ENCODE measurements around the gene CDKAL1. TPM values are rescaled to one million over a fixed set of nuclear protein-coding genes. Genes with fewer than 3 reads are reported as not detected.

The CDKAL1 gene
- total and polyA plus RNA-seq, 9 of the 15 experiments (the other 6 are each of a cell fraction or from before 2014, with no cell fraction given) = 11.2 to 36.3 (median 20.1) TPM

DNA sequence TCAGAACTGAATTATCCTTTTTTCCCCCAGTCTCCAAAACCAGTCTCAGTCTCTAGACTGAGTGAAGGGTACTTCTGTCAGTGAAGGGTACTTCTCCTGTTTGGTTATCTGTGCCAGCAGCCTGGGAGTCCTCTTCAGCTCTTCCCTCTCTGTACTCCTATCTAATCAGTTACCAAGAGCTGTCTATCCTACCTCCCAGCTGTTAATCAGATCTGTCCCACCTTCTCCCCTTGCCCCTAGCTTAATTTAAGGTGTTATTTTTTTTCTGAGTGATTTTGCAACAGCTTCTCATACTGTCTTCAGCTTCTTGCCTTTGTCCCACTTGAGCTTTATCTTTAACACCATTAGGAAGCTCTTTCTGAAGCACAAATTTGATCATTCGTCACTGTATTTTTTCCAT, 567.4 kb downstream of the CDKAL1 start (continued):
- TF ChIP-seq, protein P1, sequence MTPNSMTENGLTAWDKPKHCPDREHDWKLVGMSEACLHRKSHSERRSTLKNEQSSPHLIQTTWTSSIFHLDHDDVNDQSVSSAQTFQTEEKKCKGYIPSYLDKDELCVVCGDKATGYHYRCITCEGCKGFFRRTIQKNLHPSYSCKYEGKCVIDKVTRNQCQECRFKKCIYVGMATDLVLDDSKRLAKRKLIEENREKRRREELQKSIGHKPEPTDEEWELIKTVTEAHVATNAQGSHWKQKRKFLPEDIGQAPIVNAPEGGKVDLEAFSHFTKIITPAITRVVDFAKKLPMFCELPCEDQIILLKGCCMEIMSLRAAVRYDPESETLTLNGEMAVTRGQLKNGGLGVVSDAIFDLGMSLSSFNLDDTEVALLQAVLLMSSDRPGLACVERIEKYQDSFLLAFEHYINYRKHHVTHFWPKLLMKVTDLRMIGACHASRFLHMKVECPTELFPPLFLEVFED (CRISPR knock-in tag; conservative IDR thresholded peaks at IDR 0.05) = no peak
- TF ChIP-seq MEIS2 (IDR thresholded peaks at IDR 0.05; ENCODE audit: partially characterized antibody) (peak; percentile 46), ZNF197 (CRISPR knock-in tag; IDR thresholded peaks at IDR 0.05; ENCODE audit: low read depth) (no peak), ARID2 (IDR thresholded peaks at IDR 0.05) (no peak), SMARCC2 (IDR thresholded peaks at IDR 0.05; ENCODE audit: low read depth) (peak; percentile 55; the same call in 1 of the 2 replicates), TEAD4 (IDR thresholded peaks at IDR 0.05; ENCODE audit: low read length) (peak; percentile 97), TEAD4 (CRISPR knock-in tag; IDR thresholded peaks at IDR 0.05; ENCODE audit: borderline replicate concordance) (no peak), ZNF76 (CRISPR knock-in tag; IDR thresholded peaks at IDR 0.05; ENCODE audit: borderline replicate concordance) (no peak), ZNF444 (CRISPR knock-in tag; IDR thresholded peaks at IDR 0.05) (no peak), ZNF668 (CRISPR knock-in tag; IDR thresholded peaks at IDR 0.05) (peak; percentile 47; the same call in 1 of the 2 replicates), TCF3 (CRISPR knock-in tag; IDR thresholded peaks at IDR 0.05) (peak; percentile 88)
- TF ChIP-seq, protein P2, sequence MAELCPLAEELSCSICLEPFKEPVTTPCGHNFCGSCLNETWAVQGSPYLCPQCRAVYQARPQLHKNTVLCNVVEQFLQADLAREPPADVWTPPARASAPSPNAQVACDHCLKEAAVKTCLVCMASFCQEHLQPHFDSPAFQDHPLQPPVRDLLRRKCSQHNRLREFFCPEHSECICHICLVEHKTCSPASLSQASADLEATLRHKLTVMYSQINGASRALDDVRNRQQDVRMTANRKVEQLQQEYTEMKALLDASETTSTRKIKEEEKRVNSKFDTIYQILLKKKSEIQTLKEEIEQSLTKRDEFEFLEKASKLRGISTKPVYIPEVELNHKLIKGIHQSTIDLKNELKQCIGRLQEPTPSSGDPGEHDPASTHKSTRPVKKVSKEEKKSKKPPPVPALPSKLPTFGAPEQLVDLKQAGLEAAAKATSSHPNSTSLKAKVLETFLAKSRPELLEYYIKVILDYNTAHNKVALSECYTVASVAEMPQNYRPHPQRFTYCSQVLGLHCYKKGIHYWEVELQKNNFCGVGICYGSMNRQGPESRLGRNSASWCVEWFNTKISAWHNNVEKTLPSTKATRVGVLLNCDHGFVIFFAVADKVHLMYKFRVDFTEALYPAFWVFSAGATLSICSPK (IDR thresholded peaks at IDR 0.05; ENCODE audit: borderline replicate concordance) = no peak
- TF ChIP-seq, protein P3, sequence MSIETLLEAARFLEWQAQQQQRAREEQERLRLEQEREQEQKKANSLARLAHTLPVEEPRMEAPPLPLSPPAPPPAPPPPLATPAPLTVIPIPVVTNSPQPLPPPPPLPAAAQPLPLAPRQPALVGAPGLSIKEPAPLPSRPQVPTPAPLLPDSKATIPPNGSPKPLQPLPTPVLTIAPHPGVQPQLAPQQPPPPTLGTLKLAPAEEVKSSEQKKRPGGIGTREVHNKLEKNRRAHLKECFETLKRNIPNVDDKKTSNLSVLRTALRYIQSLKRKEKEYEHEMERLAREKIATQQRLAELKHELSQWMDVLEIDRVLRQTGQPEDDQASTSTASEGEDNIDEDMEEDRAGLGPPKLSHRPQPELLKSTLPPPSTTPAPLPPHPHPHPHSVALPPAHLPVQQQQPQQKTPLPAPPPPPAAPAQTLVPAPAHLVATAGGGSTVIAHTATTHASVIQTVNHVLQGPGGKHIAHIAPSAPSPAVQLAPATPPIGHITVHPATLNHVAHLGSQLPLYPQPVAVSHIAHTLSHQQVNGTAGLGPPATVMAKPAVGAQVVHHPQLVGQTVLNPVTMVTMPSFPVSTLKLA (conservative IDR thresholded peaks at IDR 0.05) = no peak
- TF ChIP-seq, protein P4, sequence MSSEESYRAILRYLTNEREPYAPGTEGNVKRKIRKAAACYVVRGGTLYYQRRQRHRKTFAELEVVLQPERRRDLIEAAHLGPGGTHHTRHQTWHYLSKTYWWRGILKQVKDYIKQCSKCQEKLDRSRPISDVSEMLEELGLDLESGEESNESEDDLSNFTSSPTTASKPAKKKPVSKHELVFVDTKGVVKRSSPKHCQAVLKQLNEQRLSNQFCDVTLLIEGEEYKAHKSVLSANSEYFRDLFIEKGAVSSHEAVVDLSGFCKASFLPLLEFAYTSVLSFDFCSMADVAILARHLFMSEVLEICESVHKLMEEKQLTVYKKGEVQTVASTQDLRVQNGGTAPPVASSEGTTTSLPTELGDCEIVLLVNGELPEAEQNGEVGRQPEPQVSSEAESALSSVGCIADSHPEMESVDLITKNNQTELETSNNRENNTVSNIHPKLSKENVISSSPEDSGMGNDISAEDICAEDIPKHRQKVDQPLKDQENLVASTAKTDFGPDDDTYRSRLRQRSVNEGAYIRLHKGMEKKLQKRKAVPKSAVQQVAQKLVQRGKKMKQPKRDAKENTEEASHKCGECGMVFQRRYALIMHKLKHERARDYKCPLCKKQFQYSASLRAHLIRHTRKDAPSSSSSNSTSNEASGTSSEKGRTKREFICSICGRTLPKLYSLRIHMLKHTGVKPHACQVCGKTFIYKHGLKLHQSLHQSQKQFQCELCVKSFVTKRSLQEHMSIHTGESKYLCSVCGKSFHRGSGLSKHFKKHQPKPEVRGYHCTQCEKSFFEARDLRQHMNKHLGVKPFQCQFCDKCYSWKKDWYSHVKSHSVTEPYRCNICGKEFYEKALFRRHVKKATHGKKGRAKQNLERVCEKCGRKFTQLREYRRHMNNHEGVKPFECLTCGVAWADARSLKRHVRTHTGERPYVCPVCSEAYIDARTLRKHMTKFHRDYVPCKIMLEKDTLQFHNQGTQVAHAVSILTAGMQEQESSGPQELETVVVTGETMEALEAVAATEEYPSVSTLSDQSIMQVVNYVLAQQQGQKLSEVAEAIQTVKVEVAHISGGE (CRISPR knock-in tag; IDR thresholded peaks at IDR 0.05) = no peak
- TF ChIP-seq, protein P5, sequence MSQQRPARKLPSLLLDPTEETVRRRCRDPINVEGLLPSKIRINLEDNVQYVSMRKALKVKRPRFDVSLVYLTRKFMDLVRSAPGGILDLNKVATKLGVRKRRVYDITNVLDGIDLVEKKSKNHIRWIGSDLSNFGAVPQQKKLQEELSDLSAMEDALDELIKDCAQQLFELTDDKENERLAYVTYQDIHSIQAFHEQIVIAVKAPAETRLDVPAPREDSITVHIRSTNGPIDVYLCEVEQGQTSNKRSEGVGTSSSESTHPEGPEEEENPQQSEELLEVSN (IDR thresholded peaks at IDR 0.05; ENCODE audit: borderline replicate concordance in 1 of 2, extremely low read depth in 1 of 2, insufficient read depth in 1 of 2, insufficient read length in 1 of 2, low read depth in 1 of 2, low read length in 1 of 2, poor library complexity in 1 of 2, severe bottlenecking in 1 of 2) = no peak
- TF ChIP-seq, protein P6, sequence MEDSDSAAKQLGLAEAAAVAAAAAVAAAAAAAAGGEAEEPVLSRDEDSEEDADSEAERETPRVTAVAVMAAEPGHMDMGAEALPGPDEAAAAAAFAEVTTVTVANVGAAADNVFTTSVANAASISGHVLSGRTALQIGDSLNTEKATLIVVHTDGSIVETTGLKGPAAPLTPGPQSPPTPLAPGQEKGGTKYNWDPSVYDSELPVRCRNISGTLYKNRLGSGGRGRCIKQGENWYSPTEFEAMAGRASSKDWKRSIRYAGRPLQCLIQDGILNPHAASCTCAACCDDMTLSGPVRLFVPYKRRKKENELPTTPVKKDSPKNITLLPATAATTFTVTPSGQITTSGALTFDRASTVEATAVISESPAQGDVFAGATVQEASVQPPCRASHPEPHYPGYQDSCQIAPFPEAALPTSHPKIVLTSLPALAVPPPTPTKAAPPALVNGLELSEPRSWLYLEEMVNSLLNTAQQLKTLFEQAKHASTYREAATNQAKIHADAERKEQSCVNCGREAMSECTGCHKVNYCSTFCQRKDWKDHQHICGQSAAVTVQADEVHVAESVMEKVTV (CRISPR knock-in tag; IDR thresholded peaks at IDR 0.05) = no peak

All from K562 (cell line).